ENCODE results near the gene HIF1AN. TPM values are rescaled to one million over a fixed set of nuclear protein-coding genes. Genes with fewer than 3 reads are reported as not detected.

Gene HIF1AN
- 53.2 and 62.9 TPM in 2 replicates for total RNA-seq (ENCODE audit: low replicate concordance)
- long read RNA-seq, full-length matches to known transcripts = 40 of 85 reads
- long read RNA-seq, partial matches to known transcripts = 27 of 85 reads
- long read RNA-seq, other reads (novel, unspliced or antisense) = 18 of 85 reads

DNA sequence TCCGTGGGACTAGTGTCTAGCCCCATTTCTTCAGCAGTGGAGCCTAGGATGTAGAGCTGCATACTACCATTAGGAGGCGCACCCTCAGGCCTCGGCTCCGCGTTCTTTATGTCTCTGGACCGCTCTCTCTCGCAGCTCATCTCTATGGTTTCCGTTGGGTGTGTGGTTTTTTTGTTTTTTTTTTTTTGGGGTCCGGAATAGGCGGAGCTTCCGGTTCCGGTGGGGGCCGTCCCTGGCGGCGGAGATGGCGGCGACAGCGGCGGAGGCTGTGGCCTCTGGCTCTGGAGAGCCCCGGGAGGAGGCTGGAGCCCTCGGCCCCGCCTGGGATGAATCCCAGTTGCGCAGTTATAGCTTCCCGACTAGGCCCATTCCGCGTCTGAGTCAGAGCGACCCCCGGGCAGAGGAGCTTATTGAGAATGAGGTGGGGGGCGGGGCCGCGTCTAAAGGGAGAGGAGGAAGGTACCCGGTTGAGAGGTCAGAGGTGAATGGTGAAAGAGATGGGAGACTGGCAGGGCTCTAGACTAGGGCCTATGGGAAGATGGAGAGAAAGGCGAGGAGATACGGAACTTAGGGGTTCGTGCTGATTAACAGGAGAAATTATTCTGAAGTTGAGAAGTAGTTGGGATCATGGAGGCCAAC is at the start of gene HIF1AN:
Gene HIF1AN (plus strand): TSS at position 229 of the 639 bp plus-strand sequence. CDS start 16 bp downstream, at position 245.
- DNase-seq (ENCODE audit: extremely low spot score, unreplicated experiment) = peak; percentile 89
- H3K4me1 Mint-ChIP-seq (ENCODE audit: unreplicated experiment) = peaks cover 18% of the 10 kb centered on the region
- TF ChIP-seq, protein P1, sequence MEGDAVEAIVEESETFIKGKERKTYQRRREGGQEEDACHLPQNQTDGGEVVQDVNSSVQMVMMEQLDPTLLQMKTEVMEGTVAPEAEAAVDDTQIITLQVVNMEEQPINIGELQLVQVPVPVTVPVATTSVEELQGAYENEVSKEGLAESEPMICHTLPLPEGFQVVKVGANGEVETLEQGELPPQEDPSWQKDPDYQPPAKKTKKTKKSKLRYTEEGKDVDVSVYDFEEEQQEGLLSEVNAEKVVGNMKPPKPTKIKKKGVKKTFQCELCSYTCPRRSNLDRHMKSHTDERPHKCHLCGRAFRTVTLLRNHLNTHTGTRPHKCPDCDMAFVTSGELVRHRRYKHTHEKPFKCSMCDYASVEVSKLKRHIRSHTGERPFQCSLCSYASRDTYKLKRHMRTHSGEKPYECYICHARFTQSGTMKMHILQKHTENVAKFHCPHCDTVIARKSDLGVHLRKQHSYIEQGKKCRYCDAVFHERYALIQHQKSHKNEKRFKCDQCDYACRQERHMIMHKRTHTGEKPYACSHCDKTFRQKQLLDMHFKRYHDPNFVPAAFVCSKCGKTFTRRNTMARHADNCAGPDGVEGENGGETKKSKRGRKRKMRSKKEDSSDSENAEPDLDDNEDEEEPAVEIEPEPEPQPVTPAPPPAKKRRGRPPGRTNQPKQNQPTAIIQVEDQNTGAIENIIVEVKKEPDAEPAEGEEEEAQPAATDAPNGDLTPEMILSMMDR (conservative IDR thresholded peaks at IDR 0.05) = peak; percentile 91
- no peaks in the 10 kb centered on the region for H3K27me3 Mint-ChIP-seq
- no peaks in the 10 kb centered on the region for H3K9me3 Mint-ChIP-seq
- peaks cover 5% of the 10 kb centered on the region for H3K36me3 Mint-ChIP-seq
- H3K27ac Mint-ChIP-seq = peak within 1 kb of the TSS; percentile 50
- H3K4me3 Mint-ChIP-seq = no peak within 1 kb of the TSS

DNA sequence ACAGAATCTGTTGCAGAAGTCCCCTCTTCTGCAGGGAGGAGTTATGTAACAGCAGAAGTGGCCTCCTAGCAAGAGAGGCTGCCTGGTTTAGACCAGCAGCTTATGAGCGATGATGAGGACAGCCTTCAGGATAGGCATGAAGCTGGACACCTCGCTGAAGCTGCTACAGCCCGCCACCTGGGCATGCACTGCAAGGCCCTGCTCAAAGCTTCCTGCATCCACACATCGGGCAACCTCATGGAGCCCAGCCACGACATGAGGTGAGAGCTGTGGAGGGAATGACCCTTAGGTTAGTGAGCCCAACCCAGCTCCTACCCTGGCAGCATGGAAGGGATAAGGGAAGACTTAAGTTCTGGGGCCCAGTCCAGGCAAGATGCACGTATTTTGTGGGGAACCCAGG is 48.2 kb upstream of the HIF1AN start:
- H3K4me3 Mint-ChIP-seq = no peak overlapping the region
- H3K27me3 Mint-ChIP-seq = peaks cover 40% of the 10 kb centered on the region
- no peaks in the 10 kb centered on the region for H3K9me3 Mint-ChIP-seq
- H3K4me1 Mint-ChIP-seq (ENCODE audit: unreplicated experiment) = peaks cover 15% of the 10 kb centered on the region
- peaks cover 27% of the 10 kb centered on the region for H3K36me3 Mint-ChIP-seq
- no peak for DNase-seq (ENCODE audit: extremely low spot score, unreplicated experiment)
- TF ChIP-seq, protein P1 (conservative IDR thresholded peaks at IDR 0.05) = no peak
- H3K27ac Mint-ChIP-seq = no peak overlapping the region

- no peaks in the 10 kb centered on the region for H3K9me3 Mint-ChIP-seq
- no peak overlapping the region for H3K4me3 Mint-ChIP-seq
- no peak for DNase-seq (ENCODE audit: extremely low spot score, unreplicated experiment)
- peaks cover 9% of the 10 kb centered on the region for H3K4me1 Mint-ChIP-seq (ENCODE audit: unreplicated experiment)
- no peak overlapping the region for H3K27ac Mint-ChIP-seq
- peaks cover 22% of the 10 kb centered on the region for H3K27me3 Mint-ChIP-seq
- TF ChIP-seq, protein P1 (conservative IDR thresholded peaks at IDR 0.05) = no peak
- peaks cover 32% of the 10 kb centered on the region for H3K36me3 Mint-ChIP-seq
These were observed 46.3 kb upstream of the HIF1AN start for GRCh38 chr10:100489396-100489795.

DNA sequence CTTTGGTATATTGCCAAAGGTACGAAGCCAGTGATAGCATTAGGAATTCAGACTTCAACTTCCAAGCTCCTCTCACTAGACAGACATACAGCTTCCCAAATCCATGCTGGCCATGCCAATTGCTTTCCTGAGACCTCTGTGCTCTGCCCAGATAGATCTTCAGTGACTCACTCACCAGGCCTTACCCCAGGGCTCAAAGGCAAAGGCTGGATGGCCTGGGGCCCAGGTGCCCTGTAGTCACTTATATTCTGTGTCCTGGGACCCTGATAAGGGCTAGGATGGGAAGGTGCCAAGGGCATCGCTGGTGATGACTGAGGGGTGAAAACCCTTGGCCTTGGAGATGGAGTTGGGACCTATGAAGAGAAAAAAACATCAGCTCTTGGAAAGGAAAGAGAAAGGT is 45.2 kb upstream of the HIF1AN start:
- DNase-seq (ENCODE audit: extremely low spot score, unreplicated experiment) = no peak
- Mint-ChIP-seq H3K27ac (no peak overlapping the region), H3K27me3 (peaks cover 13% of the 10 kb centered on the region), H3K4me1 (ENCODE audit: unreplicated experiment) (peaks cover 6% of the 10 kb centered on the region), H3K36me3 (peaks cover 35% of the 10 kb centered on the region), H3K9me3 (no peaks in the 10 kb centered on the region), H3K4me3 (no peak overlapping the region)
- TF ChIP-seq, protein P1 (conservative IDR thresholded peaks at IDR 0.05) = no peak

DNA sequence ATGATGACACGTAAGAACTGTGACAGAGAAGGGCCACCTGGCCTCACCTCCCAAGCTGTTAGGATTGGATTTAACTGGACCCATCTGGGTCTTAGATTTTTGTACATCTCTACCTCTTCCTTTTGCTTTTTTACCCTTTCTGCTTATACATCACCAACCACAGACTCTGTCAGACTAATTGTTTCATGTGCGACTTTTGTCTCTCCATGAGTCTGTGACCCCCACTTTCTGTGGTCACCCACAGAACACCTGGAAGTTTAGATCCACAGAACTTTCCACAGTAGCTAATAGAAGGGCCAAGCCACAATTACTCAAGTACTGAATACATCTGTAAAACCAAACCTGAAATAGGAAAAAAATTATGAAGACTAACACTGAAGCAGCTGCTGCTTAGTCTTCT is 39.2 kb upstream of the HIF1AN start:
- Mint-ChIP-seq H3K4me1 (ENCODE audit: unreplicated experiment) (peaks cover 5% of the 10 kb centered on the region), H3K27me3 (no peaks in the 10 kb centered on the region), H3K9me3 (no peaks in the 10 kb centered on the region), H3K4me3 (no peak overlapping the region), H3K36me3 (peaks cover 23% of the 10 kb centered on the region), H3K27ac (no peak overlapping the region)
- TF ChIP-seq, protein P1 (conservative IDR thresholded peaks at IDR 0.05) = no peak
- DNase-seq (ENCODE audit: extremely low spot score, unreplicated experiment) = no peak
